KMS-11 (cell line): Measurements from ENCODE around the gene AUTS2.

ENCODE experiments used
- H2AFZ ChIP-seq: fragments of 200-600 bp; sonication (generic); 2 replicates; pipeline ENCODE4 v1.6.1; 2016; ENCODE audit warnings: antibody characterized with exemption, mixed run types, low read depth
- H3K27ac ChIP-seq: fragments of 200-600 bp; sonication (generic); 2 replicates; pipeline ENCODE4 v1.6.1; 2016; ENCODE audit warnings: mild to moderate bottlenecking, mixed run types
- H3K27me3 ChIP-seq: fragments of 200-600 bp; sonication (generic); 2 replicates; pipeline ENCODE4 v1.6.1; 2017; ENCODE audit warnings: mild to moderate bottlenecking, low read depth, mixed run types, moderate library complexity; ENCODE audit not compliant: insufficient read depth
- H3K36me3 ChIP-seq: fragments of 200-600 bp; sonication (generic); 2 replicates; pipeline ENCODE4 v1.6.1; 2017; ENCODE audit warnings: mild to moderate bottlenecking, mixed run types; ENCODE audit not compliant: insufficient read depth
- H3K4me1 ChIP-seq: fragments of 200-600 bp; sonication (generic); 2 replicates; pipeline ENCODE4 v1.6.1; 2016; ENCODE audit warnings: mild to moderate bottlenecking, low read depth, mixed run types; ENCODE audit not compliant: poor library complexity, severe bottlenecking
- H3K4me2 ChIP-seq: fragments of 200-600 bp; sonication (generic); 2 replicates; pipeline ENCODE4 v1.7.0; 2016; ENCODE audit warnings: mild to moderate bottlenecking, mixed run types
- H3K4me3 ChIP-seq: fragments of 200-600 bp; sonication (generic); IDR thresholded peaks from 2 replicates; pipeline ENCODE4 v1.6.1; 2017; ENCODE audit warnings: low read depth, low read length, mixed read lengths; ENCODE audit not compliant: insufficient read depth
- H3K79me2 ChIP-seq: fragments of 200-600 bp; sonication (generic); 2 replicates; pipeline ENCODE4 v1.6.1; 2016; ENCODE audit warnings: low read depth, mixed run types; ENCODE audit not compliant: insufficient read depth
- H3K9ac ChIP-seq: fragments of 200-600 bp; sonication (generic); 2 replicates; pipeline ENCODE4 v1.6.1; 2016; ENCODE audit warnings: mild to moderate bottlenecking, mixed run types
- H4K20me1 ChIP-seq: fragments of 200-600 bp; sonication (generic); 2 replicates; pipeline ENCODE4 v1.6.1; 2016; ENCODE audit warnings: mild to moderate bottlenecking, mixed run types; ENCODE audit not compliant: insufficient read depth
- CTCF ChIP-seq: fragments of 200-600 bp; sonication (generic); conservative IDR thresholded peaks from 2 replicates; pipeline ENCODE4 v1.6.1; 2017; ENCODE audit warnings: low read depth, mild to moderate bottlenecking, antibody characterized with exemption, low read length, moderate library complexity, mixed read lengths

Gene AUTS2

GRCh38 chr7:69722843-69723242 is 124.6 kb downstream of the AUTS2 start:
- Histone ChIP-seq H3K9ac (no peak overlapping the region), H4K20me1 (no peaks in the 10 kb centered on the region), H3K4me3 (no peak overlapping the region), H2AFZ (no peak overlapping the region), H3K79me2 (no peaks in the 10 kb centered on the region), H3K4me2 (no peak overlapping the region), H3K4me1 (no peaks in the 10 kb centered on the region), H3K27ac (no peak overlapping the region), H3K27me3 (no peaks in the 10 kb centered on the region), H3K36me3 (no peaks in the 10 kb centered on the region)
- no peak for TF ChIP-seq CTCF

- Histone ChIP-seq H3K4me1 (no peaks in the 10 kb centered on the region), H3K79me2 (no peaks in the 10 kb centered on the region)
Observed at GRCh38 chr7:69723663-69724062, 125.4 kb downstream of the AUTS2 start.

GRCh38 chr7:69728304-69728703 is 130.0 kb downstream of the AUTS2 start:
- H3K4me2 ChIP-seq, result no peak overlapping the region
- no peak overlapping the region for H3K4me3 ChIP-seq
- no peaks in the 10 kb centered on the region for H3K4me1 ChIP-seq
- no peak overlapping the region for H2AFZ ChIP-seq
- H3K9ac ChIP-seq, result no peak overlapping the region
- H3K27me3 ChIP-seq, result no peaks in the 10 kb centered on the region
- TF ChIP-seq CTCF, result no peak
- no peaks in the 10 kb centered on the region for H3K36me3 ChIP-seq
- no peaks in the 10 kb centered on the region for H4K20me1 ChIP-seq
- no peaks in the 10 kb centered on the region for H3K79me2 ChIP-seq
- no peak overlapping the region for H3K27ac ChIP-seq

More at GRCh38 chr7:69723663-69724062, 125.4 kb downstream of the AUTS2 start:
- TF ChIP-seq CTCF, result no peak
- Histone ChIP-seq H3K27ac (no peak overlapping the region), H3K4me3 (no peak overlapping the region), H3K36me3 (no peaks in the 10 kb centered on the region), H3K27me3 (no peaks in the 10 kb centered on the region), H3K4me2 (no peak overlapping the region), H2AFZ (no peak overlapping the region), H3K9ac (no peak overlapping the region), H4K20me1 (no peaks in the 10 kb centered on the region)

GRCh38 chr7:69732203-69732602 is 133.9 kb downstream of the AUTS2 start:
- Histone ChIP-seq H3K36me3 (no peaks in the 10 kb centered on the region), H4K20me1 (no peaks in the 10 kb centered on the region), H2AFZ (no peak overlapping the region), H3K79me2 (no peaks in the 10 kb centered on the region), H3K4me2 (no peak overlapping the region), H3K4me1 (no peaks in the 10 kb centered on the region), H3K4me3 (no peak overlapping the region), H3K9ac (no peak overlapping the region), H3K27me3 (no peaks in the 10 kb centered on the region; the same call in 1 of the 2 replicates), H3K27ac (no peak overlapping the region)
- no peak for TF ChIP-seq CTCF
